SK-N-MC (cell line): Measurements from ENCODE around the gene CROCC.
"Not testable (repeated sequence)": the region's sequence is repeated elsewhere in the genome, so short reads cannot be mapped to it uniquely, and the experiment has no call there.

ENCODE experiments used
- EZH2 ChIP-seq: fragments of 200-600 bp; sonication (generic); IDR thresholded peaks from one replicate; pipeline ENCODE4 v1.6.1; 2017; ENCODE audit warnings: antibody characterized with exemption
- FOXP2 ChIP-seq: optimal IDR thresholded peaks from 2 replicates; pipeline ENCODE3; 2011; ENCODE audit warnings: mild to moderate bottlenecking, moderate library complexity; ENCODE audit not compliant: insufficient read depth; ENCODE audit errors: extremely low read length, control extremely low read depth
- POLR2AphosphoS5 ChIP-seq: IDR thresholded peaks from 2 replicates; pipeline ENCODE4 v1.6.1; 2012; ENCODE audit warnings: mild to moderate bottlenecking, low read depth, low read length, borderline replicate concordance

DNA sequence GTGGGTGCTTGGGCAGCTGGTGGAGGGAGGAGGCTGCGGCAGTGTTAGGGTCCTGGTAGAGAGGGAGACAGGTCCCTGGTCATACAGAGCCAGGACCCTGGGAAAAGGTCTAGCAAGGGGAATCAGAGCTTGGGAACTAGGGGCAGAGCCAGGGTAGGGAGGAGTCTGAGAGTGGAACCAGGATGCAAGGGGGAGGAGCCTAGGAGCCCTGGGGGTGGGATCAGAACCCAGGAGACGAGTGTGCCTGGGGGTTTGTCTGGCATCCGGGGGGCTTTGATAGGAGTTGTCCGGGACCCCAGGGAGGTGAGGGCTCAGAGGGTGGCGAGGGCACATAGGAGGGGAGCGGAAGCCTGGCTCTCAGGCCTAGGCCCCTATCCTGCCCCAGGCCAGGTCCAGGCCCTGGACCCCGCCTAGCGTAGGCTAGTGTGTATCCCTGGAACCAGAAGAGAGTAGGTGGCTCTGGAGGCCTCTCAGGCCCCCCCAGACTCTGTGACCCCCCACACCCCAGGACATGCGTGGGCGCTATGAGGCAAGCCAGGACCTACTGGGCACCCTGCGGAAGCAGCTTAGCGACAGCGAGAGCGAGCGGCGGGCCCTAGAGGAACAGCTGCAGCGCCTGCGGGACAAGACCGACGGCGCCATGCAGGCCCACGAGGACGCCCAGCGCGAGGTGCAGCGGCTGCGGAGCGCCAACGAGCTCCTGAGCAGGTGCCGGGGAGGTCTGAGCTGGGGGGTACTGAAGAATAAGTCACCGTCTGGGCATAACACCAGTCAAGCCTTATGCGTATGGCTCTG is 17.9 kb downstream of the CROCC start:
- TF ChIP-seq POLR2AphosphoS5, EZH2, FOXP2: not testable (repeated sequence)
